Measurements from ENCODE around the gene RTKN2.
"Not testable (repeated sequence)": the region's sequence is repeated elsewhere in the genome, so short reads cannot be mapped to it uniquely, and the experiment has no call there.

The RTKN2 gene, protein sequence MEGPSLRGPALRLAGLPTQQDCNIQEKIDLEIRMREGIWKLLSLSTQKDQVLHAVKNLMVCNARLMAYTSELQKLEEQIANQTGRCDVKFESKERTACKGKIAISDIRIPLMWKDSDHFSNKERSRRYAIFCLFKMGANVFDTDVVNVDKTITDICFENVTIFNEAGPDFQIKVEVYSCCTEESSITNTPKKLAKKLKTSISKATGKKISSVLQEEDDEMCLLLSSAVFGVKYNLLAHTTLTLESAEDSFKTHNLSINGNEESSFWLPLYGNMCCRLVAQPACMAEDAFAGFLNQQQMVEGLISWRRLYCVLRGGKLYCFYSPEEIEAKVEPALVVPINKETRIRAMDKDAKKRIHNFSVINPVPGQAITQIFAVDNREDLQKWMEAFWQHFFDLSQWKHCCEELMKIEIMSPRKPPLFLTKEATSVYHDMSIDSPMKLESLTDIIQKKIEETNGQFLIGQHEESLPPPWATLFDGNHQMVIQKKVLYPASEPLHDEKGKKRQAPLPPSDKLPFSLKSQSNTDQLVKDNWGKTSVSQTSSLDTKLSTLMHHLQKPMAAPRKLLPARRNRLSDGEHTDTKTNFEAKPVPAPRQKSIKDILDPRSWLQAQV

DNA sequence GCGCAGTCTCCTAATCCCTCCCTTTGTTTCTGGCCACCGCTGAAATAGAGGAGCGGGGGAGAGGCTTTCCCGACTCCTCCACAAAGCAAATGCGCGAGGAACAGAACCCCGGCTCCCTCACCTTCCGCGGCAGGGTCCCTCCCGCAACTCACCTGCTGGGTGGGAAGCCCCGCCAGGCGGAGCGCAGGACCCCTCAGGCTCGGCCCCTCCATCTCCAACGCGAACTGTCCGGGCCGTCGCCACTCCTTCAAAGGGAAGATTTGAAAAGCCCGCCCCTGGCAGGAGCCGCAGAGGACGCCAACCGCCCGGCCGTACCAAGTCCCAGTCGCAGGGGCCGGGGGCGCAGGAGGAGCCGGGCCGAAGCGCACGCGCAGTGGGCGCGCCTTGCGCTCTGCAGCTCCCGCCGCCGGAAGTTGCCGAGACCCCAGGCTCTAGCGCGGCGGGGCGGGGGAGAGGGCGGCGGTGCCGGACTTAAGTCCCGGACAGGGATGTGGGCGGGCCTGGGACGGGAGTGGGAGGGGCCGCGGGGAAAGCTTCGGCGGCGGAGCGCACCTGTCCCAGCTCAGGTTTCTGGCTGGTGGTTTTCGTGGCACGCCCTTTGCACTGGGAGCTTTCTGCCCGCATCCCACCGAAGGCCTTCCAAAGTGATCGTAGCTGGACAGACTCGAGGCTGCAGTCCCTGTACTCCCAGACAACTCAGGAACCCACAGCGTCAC lies at the start of gene RTKN2:
TSS of gene RTKN2 (minus strand) at position 446 of the 716 bp plus-strand sequence. CDS start at position 212, 234 bp downstream.
- peak; percentile 40 to 46 for DNase-seq (ENCODE audit: low read depth in 2 of 2)

DNA sequence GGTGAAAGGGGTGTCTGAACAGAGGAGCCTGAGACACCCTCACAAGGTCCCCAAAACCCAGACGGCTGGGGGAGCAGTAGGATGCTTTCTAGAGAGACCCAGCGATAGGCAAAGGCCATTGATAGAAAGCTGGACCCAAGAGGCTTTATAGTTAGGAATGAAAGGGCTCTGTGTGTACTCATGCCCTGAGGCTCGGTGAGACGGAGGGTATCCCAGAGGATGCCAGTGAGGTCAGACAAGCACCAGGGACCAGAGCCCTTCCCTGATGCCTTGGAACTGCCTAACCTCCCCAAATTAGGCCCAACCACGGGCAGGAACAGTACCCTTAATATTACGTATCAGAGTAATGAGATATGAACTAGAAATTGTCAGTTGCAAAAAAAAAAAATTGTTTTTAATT lies 48.6 kb upstream of the RTKN2 start:
- no peak for DNase-seq (ENCODE audit: low read depth in 2 of 2)

DNA sequence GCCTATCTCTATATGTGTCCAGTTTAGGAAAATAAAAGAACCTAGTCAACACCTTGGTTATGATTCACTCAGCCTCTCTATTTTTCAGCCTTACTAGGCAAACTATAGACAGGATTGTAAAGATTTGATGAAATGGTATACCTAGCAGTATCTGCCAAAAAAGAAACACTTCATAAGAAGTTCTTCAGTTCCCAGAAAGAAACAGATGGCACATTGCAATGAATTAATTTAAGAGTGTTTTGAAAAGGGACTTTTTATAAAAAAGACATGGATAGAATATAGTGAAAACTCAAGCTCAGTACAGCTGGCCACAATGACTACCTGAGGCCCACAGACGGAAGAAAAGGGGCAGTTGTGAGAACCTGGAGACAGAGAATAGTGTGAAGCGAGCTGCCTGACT lies 40.6 kb upstream of the RTKN2 start:
- DNase-seq (ENCODE audit: low read depth in 2 of 2) = no peak

DNA sequence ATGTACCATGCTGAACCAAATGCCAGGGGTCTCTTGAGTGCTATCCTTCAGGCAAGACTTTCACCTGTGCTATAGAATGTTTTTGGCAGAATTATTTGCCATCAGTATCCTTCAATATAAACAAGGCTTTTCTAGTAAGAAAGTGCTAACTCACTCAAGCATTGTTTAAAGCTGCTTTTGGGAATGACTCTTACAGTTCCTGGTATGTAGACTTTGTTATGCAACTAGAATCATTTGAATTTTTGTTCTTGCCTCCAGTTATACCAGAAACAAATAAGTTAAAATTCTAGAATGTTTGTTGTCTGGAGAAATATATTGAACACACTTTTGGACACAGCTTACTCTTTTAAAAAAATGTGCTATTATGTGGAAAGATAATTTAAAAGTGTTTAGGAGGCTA lies 39.5 kb upstream of the RTKN2 start:
- DNase-seq (ENCODE audit: low read depth in 2 of 2) = no peak

DNA sequence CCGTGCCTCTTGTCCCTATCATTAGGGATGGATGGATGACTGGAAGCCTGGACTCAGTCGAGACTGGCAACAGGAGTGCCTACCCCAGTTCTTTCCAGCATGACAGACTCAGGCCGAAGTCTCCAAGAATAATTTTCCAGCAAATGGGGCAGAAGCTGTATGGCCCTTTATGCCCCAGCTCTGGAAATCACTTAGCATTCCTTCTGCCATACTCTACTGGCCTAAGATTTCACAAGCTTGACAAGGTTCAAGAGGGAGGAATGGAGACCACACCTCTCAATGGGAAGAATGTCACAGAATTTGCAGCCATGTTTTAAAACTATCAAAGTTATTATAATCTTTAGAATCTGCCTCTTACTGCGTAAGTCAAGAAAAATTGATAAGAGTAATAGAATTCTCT lies 39.0 kb upstream of the RTKN2 start:
- no peak for DNase-seq (ENCODE audit: low read depth in 2 of 2)

DNA sequence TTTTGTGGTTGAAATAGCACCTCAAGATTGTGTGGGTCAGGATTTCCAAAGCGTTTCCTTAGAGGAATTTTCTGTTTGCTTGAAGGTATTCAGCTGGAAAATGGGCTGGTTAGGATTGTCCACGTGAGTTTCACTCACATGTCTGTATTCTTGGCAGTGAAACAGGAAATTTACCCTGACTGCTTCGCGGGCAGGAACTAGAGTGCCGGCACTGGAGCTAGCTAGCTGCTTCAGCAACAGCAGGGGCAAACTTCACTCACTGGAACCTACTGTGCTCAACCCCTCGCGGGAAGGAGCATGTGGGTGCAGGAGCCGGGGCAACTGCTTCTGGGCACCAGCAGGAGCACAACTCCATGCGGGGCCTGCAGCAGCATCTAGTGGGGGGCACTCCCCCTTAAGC lies 38.0 kb upstream of the RTKN2 start:
- no peak for DNase-seq (ENCODE audit: low read depth in 2 of 2)

DNA sequence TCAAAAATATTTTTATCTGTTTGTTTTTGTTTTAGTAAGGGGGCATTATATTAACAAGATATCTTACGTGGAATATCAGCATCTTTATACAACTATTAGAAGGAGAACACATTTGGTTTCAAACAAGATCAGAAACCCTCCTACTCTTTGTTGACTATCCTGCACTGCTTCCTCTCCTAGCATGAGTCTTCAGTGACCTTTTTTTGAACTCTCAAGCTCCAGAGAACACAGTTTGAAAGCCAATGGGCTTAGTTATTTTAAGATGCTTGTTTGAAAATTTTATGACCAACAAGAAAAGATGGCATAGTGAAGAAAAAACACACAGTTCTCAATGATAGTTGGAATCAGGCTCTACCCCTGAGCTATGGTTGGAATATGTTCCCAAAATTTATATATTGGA lies 37.2 kb upstream of the RTKN2 start:
- no peak for DNase-seq (ENCODE audit: low read depth in 2 of 2)

DNA sequence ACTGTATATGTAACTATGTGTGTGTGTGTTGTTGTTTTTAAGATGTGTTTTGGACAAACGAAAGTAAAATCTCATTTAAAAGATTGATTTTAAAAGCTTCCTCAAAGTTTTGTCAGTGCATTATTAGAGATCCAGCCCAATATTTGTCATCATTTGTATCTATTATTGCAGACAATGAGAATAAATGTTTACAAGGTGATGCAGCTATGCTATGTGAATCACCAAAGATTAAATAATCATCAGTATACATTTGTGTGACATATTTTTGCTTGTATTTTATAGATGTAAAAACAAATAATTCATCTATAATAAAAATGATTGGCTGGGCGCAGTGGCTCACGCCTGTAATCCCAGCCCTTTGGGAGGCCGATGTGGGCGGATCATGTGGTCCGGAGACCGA lies 35.3 kb upstream of the RTKN2 start:
- DNase-seq (ENCODE audit: low read depth in 2 of 2) = no peak

DNA sequence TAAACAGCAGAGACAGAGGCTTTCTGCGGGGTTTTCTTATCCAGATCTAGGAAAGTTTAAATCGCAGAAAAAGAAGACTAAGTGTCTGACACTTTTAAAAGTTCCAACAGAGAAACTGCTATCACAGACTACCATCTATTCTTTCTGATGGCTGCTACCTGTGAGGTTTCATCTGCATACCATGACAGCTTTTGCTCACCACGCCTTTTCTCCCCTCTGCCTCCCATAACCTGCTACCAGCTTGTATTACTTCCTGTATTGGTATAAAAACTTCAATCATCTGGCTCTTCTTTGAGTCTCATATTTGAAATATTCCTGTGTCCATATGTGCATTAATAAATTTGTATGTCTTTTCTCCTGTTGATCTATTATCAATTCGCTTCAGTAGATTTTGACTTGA lies 34.1 kb upstream of the RTKN2 start:
- no peak for DNase-seq (ENCODE audit: low read depth in 2 of 2)

DNA sequence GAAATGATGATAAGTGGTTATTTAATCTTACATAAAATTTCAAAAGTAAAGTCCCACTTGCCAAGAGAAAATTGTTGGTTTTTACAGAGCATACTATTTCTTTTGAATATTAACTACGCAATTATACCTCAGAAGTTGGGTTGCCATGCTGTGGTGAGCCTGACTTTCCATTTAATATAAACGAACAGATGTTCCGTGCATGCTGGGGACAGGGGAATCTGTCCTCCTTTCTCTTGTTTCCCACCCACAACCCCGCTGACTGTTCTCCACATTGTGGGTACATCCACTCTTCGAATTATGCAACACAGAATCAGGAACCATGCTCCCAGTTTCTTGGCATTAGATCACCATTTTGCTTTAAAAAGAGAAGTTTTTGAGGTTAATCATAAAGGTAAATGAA lies 29.2 kb upstream of the RTKN2 start:
- DNase-seq (ENCODE audit: low read depth in 2 of 2) = no peak

DNA sequence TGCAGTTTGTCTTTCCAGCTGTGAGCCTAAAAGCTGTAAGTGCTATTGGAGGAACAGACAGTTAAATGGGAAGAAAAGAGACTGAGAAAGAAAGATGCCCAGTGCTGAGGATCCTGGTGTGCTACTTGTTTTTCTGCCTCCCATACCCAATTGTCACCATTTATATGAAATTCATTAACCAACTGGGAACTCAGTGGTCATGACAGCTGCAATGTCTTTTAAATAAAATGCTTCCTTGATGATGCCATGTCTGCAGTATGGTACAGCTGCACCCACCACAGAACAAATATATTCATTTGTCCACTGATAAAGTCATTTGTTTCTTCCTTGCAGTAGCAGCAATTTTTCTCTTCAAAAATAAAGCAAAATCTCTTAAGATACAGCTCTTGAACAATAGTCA lies 15.6 kb upstream of the RTKN2 start:
- no peak for DNase-seq (ENCODE audit: low read depth in 2 of 2)

DNA sequence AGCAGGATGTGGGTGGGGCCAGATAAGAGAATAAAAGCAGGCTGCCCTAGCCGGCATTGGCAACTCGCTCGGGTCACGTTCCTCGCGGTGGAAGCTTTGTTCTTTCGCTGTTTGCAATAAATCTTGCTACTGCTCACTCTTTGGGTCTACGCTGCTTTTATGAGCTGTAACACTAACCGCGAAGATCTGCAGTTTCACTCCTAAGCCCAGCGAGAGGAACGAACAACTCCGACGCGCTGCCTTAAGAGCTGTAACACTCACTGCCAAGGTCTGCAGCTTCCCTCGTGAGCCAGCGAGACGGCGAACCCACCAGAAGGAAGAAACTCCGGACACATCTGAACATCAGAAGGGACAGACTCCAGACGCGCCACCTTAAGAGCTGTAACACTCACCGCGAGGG lies 12.7 kb upstream of the RTKN2 start:
- not testable (repeated sequence) for DNase-seq (ENCODE audit: low read depth in 2 of 2)

DNA sequence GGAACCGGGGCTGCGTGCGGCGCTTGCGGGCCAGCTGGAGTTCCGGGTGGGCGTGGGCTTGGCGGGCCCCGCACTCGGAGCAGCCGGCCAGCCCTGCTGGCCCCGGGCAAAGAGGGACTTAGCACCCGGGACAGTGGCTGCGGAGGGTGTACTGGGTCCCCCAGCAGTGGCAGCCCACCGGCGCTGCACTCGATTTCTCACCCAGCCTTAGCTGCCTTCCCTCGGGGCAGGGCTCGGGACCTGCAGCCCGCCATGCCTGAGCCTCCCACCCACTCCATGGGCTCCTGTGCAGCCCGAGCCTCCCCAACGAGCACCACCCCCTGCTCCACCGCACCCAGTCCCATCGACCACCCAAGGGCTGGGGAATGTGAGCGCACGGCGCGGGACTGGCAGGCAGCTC lies 11.7 kb upstream of the RTKN2 start:
- not testable (repeated sequence) for DNase-seq (ENCODE audit: low read depth in 2 of 2)

DNA sequence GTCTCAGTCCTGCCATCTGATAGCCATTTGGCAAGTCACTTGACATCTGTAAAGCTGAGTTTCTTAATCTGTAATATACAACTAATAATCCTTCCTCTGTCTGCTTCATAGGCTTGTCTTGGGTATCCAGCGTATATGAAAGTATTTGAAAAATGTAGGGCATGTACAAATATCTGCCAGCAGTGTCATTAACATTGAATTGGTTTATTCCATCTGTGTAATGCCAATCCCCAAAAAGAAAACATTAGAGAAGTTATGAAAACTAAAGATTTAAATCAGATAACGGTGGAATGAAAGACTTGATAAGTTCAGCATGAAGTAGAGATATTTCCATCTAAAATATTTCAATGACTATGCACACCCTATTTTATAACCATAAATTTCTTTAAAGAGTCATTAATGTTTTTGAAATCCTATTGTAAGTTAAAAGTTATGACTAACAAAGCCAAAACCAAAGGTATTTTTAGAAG lies 9.8 kb upstream of the RTKN2 start:
- peak; percentile 21 to 33 for DNase-seq (ENCODE audit: low read depth in 2 of 2)

DNA sequence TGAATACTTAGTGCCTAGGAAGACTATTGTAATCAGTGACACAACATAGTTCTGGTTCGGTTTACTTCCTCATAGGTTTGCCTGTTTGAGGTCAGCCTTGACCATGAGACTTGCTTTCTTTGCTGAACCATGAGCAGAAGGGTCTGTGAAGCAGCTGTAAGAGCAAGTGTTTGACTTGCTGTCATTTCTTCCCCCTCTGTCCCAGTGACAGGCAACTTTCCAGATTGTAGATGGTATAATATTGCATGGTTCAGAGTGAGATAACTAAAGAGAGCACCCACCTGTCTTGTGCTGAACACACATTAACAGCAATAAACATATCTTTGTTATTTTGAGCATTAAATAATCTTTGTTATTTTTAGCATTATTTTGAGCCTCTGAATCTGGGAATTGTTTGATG lies 9.3 kb upstream of the RTKN2 start:
- DNase-seq (ENCODE audit: low read depth in 2 of 2) = no peak

DNA sequence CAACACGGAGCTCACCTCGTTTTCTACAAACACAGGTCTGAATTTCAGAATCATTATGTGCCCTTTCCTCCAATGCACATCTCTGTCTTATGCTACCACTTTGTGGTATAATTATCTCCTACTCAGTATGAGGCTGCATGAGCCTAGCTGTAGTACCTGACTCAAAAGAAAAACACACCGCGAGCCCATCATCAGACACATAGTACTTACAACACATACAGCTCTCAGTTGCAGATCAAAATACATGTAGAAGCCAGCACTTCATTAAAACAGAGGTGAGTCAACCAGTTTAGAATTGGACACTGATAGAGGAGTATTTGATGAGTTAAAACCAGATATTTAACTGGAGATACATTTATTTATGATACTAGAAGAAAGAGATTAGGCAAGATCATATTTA lies 1.4 kb upstream of the RTKN2 start:
- DNase-seq (ENCODE audit: low read depth in 2 of 2) = no peak

DNA sequence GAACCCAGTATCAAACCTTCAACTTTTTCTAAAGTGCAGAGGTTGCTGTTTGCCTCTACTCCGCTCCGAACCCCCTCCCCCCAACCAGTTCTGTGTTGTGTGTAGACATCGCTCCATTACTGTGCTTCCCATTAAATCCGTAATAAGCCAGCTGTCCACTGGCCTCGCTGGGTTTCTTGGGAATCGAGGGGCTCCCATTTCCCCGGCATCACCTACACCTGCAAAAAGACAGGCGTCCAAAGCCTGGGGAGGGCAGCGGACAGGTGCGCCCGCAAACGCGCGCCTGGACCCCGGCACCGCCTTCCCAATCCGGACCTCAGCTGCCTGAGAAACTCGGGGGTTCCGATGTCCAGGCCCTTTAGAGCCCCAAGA lies 631 bp downstream of the RTKN2 start:
- DNase-seq (ENCODE audit: low read depth in 2 of 2) = no peak

DNA sequence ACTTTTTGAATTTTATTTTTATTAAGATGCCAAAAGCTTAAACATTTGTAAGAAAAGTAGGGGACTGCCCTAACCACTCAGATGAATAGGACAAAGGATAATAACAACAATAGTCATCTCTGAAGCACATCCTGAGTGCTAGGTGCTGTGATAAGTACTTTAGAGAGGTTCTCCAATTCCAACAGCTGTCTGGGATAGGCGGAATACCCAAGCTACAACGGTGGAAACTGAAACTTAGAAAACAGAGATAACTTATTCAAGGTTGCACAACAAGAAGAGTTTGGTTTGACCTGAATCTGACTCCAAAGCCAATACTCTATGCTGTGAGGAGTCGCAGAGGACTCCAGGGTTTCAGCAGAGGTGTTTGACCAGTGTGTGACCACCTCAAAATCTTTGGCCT lies 2.0 kb downstream of the RTKN2 start:
- DNase-seq (ENCODE audit: low read depth in 2 of 2) = no peak

DNA sequence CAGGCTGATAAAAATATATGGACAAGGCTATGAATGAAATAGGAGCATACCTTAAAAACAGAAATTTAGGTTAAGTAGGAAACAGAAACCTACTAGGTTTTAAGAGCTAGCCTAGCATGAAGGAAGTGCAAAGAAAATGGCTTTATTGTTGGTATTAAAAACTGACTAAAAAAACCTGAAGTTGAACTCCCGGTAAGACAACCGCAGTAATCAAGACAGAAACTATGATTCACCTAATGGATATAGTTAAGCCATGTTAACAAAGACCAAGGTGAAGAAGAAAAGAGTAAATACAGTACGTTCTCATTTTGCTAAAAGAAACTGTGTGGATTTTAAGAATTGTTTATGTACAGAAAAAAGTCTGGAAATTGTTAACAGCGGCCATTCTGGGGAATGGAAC lies 2.5 kb downstream of the RTKN2 start:
- no peak for DNase-seq (ENCODE audit: low read depth in 2 of 2)

DNA sequence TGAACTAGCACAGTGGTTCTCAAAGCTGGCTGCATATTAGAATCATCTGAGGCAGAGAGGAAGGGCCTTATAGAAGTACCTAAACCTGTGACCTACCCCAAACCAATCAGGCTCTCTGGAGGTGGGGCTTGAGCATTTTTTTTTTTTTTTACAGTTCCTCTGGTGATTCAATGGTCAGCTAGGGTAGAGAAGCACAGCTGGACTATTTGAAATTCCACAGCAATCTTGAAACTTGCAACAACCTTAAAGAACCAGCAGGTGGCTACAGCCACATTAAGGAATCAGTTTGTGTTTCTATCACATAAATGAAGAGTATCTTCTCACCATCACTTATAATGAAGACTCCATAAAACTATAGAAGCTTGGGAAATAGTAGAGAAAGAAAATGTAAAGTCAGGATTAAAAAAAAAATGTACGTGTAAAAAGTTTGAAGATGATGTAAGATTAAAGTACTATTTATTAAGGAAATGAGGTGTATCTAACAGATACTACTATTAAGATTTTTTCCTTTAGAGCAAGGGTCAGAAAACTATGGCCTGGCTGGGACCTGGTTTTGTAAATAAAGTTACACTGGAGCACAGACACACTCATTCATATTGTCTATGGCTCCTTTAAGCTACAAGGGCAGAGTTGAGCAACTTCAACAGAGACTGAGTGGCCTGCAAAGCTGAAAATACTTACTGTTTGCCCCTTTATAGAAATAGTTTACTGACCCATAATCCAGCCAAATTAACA lies 3.8 kb downstream of the RTKN2 start:
- DNase-seq (ENCODE audit: low read depth in 2 of 2) = peak; percentile 43 to 55

DNA sequence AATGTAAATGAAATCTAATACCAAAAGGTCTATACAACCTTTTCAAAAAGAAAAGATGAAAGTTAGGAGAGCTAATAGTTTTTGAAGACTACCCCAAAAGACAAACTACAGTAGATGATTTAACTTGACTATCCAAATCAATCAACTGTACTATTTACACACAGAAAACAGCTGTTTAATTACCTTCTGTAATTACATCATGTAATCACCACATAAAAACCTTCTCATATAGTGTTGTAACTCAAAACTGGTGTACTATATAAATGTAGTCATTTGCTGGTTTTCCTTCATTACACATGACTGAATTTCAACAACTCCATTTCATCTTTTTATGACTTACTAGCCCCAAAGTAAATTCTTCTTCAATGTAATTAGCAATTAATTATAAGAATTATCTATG lies 4.5 kb downstream of the RTKN2 start:
- no peak for DNase-seq (ENCODE audit: low read depth in 2 of 2)

DNA sequence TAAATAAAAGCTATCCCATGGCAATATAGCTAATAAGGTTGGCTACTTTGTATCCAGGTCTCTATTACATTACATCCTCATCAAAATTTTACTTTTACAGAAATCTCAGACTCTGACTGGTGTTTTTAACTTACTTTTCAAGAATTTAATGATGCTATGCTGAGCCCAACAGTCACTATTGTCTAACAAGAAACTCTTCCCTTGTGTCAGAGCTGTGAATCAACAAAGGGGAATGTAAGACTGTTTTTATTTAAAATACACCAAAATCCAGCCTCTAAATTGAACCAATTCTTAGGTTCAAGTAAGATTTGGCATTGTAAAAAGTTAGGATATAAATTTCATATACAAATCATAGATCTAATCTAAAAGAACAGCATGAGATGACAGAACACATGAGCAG lies 7.0 kb downstream of the RTKN2 start:
- no peak for DNase-seq (ENCODE audit: low read depth in 2 of 2)

Data from fibroblast of skin of left biceps (primary cell).